ENCODE data around the gene RAB8B.

DNA sequence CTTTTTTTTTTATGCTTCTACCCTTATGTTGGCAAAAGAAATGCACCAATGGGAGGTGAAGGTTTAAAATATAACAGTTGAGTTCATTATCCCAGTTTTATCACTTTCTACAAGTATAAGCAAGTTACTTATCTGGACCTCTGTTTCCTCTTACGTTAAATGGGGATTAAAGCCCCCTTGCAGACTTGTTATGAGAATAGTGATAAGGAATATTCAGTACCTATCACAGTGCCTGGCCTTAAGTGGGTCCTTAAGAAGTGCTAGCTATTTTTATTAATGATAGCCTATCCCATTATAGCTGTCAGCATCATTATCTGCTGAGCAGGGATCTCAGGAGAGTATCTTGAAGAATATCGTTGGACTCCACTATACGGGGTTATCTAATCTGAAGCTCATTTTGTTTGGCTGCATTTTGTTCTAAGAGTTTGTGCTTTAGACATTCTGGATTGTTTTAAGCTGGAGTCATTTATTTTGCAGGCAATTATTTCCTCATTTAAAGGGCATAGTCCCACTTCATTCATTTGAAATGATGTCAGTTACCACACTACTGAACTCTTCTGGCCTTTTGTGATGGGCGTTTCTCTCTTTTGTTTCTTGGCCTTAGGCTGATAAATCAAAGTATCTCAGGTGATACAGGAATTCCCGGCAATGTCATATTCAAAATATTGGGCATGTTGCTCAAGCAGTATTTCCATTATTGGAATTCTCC is 28.8 kb downstream of the RAB8B start:
- TF ChIP-seq, protein P1, sequence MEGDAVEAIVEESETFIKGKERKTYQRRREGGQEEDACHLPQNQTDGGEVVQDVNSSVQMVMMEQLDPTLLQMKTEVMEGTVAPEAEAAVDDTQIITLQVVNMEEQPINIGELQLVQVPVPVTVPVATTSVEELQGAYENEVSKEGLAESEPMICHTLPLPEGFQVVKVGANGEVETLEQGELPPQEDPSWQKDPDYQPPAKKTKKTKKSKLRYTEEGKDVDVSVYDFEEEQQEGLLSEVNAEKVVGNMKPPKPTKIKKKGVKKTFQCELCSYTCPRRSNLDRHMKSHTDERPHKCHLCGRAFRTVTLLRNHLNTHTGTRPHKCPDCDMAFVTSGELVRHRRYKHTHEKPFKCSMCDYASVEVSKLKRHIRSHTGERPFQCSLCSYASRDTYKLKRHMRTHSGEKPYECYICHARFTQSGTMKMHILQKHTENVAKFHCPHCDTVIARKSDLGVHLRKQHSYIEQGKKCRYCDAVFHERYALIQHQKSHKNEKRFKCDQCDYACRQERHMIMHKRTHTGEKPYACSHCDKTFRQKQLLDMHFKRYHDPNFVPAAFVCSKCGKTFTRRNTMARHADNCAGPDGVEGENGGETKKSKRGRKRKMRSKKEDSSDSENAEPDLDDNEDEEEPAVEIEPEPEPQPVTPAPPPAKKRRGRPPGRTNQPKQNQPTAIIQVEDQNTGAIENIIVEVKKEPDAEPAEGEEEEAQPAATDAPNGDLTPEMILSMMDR (IDR thresholded peaks at IDR 0.05; ENCODE audit: low read depth, low read length) = no peak
- TF ChIP-seq, protein P2, sequence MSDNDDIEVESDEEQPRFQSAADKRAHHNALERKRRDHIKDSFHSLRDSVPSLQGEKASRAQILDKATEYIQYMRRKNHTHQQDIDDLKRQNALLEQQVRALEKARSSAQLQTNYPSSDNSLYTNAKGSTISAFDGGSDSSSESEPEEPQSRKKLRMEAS (IDR thresholded peaks at IDR 0.05; ENCODE audit: low read depth, low read length) = no peak
- no peak for TF ChIP-seq POLR2A (IDR thresholded peaks at IDR 0.05; ENCODE audit: extremely low read depth, insufficient read length)
- TF ChIP-seq MYC (IDR thresholded peaks at IDR 0.05; ENCODE audit: low read depth, low read length) = no peak

Measured in NB4 (cell line).